Kidney (tissue), 14 donors: Measurements from ENCODE around the gene CCDC85C. TPM values are rescaled to one million over a fixed set of nuclear protein-coding genes. Genes with fewer than 3 reads are reported as not detected.
A peak's percentile ranks its signal among the peaks of the same experiment; 100 is the strongest.

Experiments used
- DNase-seq, 5 donors: peaks; one replicate each; pipeline ENCODE4 v3.0.0-alpha.2; 2013 to 2020
- FAIRE-seq: peaks from 2 replicates; lab custom pipeline; 2012; peaks lifted over from hg19 to GRCh38; lab: Jason Lieb, UNC
- H3K27ac ChIP-seq, 2 donors: one replicate each; pipeline ENCODE4 v1.7.0; 2013; ENCODE audit warnings: low read depth in 2 of 2, low read length in 2 of 2, inconsistent platforms in 1 of 2
- H3K27me3 ChIP-seq: one replicate; pipeline ENCODE4 v1.7.1; 2013; ENCODE audit warnings: low read length, inconsistent platforms; ENCODE audit not compliant: control insufficient read depth, insufficient read depth
- H3K36me3 ChIP-seq, 3 donors: one replicate each; pipeline versions ENCODE4 v1.7.0 to v1.7.1; 2013; ENCODE audit warnings: low read length in 3 of 3, control low read depth in 1 of 3, inconsistent platforms in 1 of 3; ENCODE audit not compliant: insufficient read depth in 3 of 3, control insufficient read depth in 2 of 3
- H3K4me1 ChIP-seq, 3 donors: one replicate each; pipeline versions ENCODE4 v1.7.0 to v1.7.1; 2013; ENCODE audit warnings: low read length in 3 of 3, inconsistent platforms in 1 of 3, low read depth in 1 of 3; ENCODE audit not compliant: control insufficient read depth in 2 of 3, insufficient read depth in 2 of 3
- H3K4me3 ChIP-seq, 3 donors: one replicate each; pipeline versions ENCODE4 v1.7.0 to v1.8.1; 2013; ENCODE audit warnings: low read length in 3 of 3, control low read depth in 1 of 3, inconsistent platforms in 1 of 3
- H3K9ac ChIP-seq, 3 donors: one replicate each; pipeline versions ENCODE4 v1.7.0 to v1.7.1; 2013; ENCODE audit warnings: low read length in 3 of 3, control low read depth in 1 of 3, inconsistent platforms in 1 of 3
- H3K9me3 ChIP-seq, 3 donors: one replicate each; pipeline versions ENCODE4 v1.7.0 to v1.7.1; 2013; ENCODE audit warnings: low read length in 3 of 3, control low read depth in 1 of 3, inconsistent platforms in 1 of 3; ENCODE audit not compliant: control insufficient read depth in 2 of 3, insufficient read depth in 1 of 3
- intact Hi-C: fragments of 100-400 bp; cut with DNase I; formaldehyde crosslinking; loops from one replicate; pipeline ENCODE4 v1.11.1; 2022
- polyA plus RNA-seq: library from polyadenylated mRNA; stranded (reverse); fragments of 350-450 nt; fragmentation: Illumina TruSeq; extraction: RNeasy Lipid Tissue Mini Kit (QIAGEN cat#74804); gene quantifications from one replicate; pipeline ENCODE4 v1.2.3, GENCODE V29; 2014; ENCODE audit warnings: low read depth, low replicate concordance; ENCODE audit not compliant: insufficient read depth
- total RNA-seq: library from RNA; stranded (reverse); fragmentation: NEBNext Ultra II Directional; extraction: Animal tissue kit (Norgen Biotek cat#: 25700); gene quantifications from one replicate; pipeline ENCODE4 v1.2.1, GENCODE V29; 2021
- TF ChIP-seq, protein P1 (sequence below): IDR thresholded peaks from 3 replicates; pipeline ENCODE4 v1.5.1; 2012; ENCODE audit warnings: mild to moderate bottlenecking, moderate library complexity, borderline replicate concordance; ENCODE audit not compliant: insufficient read depth; ENCODE audit errors: extremely low read depth
- donor health status: control.
- donor health status: control.
- donor health status: control.
- donor health status: control.
- donor health status: control.
- donor health status: DM: yes; HTN: yes; CAD: no.
- donor health status: Normal renal cell carcinoma (clear cell type).

CCDC85C gene
- total and polyA plus RNA-seq, 2 donors from 2014 or later: 14.7 to 21.4 TPM

DNA sequence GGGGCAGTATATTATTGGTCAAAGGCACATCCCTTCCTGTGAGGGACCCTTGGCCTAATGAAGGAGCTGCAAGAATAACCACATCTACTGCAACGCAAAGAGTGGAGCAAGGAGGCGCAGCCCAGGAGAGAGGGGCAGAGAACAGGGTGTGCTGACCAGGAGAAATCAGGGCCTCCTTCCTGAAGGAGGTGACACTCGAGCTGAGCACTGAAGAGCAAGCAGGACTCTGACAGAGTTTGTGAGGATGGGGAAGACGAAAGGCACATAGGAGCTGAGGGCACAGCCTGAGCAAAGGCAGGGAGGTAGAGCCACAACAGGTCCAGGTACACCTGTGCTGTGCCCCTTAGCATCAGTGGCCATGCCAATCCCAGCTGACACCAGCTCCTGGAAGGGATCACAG is 60.6 kb downstream of the CCDC85C start:
- DNase-seq: no peak
- Histone ChIP-seq H3K27me3 (no peaks in the 10 kb centered on the region), H3K4me3 (no peak overlapping the region), H3K27ac (no peak overlapping the region), H3K9ac (no peak overlapping the region), H3K9me3 (no peaks in the 10 kb centered on the region), H3K4me1 (peaks cover 0 to 9% (median 6%) of the 10 kb centered on the region in 3 donors), H3K36me3 (no peaks in the 10 kb centered on the region)
- FAIRE-seq: no peak
- intact Hi-C loops: no loop called here
- TF ChIP-seq, protein P1, sequence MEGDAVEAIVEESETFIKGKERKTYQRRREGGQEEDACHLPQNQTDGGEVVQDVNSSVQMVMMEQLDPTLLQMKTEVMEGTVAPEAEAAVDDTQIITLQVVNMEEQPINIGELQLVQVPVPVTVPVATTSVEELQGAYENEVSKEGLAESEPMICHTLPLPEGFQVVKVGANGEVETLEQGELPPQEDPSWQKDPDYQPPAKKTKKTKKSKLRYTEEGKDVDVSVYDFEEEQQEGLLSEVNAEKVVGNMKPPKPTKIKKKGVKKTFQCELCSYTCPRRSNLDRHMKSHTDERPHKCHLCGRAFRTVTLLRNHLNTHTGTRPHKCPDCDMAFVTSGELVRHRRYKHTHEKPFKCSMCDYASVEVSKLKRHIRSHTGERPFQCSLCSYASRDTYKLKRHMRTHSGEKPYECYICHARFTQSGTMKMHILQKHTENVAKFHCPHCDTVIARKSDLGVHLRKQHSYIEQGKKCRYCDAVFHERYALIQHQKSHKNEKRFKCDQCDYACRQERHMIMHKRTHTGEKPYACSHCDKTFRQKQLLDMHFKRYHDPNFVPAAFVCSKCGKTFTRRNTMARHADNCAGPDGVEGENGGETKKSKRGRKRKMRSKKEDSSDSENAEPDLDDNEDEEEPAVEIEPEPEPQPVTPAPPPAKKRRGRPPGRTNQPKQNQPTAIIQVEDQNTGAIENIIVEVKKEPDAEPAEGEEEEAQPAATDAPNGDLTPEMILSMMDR: no peak

DNA sequence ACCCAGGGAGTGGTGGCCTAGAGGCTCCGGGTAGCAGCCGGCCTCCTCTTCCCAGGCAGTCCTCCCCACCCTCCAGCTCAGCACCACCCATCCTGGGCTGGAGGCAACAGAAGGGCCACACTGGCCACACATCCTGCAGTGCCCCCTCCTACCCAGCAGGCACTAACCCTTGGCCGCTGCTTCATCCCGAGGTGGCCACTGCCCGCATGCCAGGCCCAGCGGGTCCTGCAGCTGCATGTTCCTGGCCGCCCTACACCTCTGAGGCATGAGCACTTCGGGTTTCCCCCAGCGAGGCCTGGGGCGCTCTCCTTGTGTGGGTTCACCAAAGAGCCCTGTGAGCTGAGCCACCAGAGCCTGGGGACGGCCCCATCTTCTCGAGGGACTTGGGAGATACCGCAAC is 61.4 kb downstream of the CCDC85C start:
- Histone ChIP-seq H3K9ac (no peak overlapping the region), H3K4me3 (no peak overlapping the region), H3K27me3 (no peaks in the 10 kb centered on the region), H3K9me3 (no peaks in the 10 kb centered on the region), H3K36me3 (no peaks in the 10 kb centered on the region), H3K4me1 (peaks cover 0 to 10% (median 8%) of the 10 kb centered on the region in 3 donors), H3K27ac (no peak overlapping the region)
- intact Hi-C loops: no loop called here
- FAIRE-seq (no peak), DNase-seq (no peak)
- TF ChIP-seq, protein P1: no peak

DNA sequence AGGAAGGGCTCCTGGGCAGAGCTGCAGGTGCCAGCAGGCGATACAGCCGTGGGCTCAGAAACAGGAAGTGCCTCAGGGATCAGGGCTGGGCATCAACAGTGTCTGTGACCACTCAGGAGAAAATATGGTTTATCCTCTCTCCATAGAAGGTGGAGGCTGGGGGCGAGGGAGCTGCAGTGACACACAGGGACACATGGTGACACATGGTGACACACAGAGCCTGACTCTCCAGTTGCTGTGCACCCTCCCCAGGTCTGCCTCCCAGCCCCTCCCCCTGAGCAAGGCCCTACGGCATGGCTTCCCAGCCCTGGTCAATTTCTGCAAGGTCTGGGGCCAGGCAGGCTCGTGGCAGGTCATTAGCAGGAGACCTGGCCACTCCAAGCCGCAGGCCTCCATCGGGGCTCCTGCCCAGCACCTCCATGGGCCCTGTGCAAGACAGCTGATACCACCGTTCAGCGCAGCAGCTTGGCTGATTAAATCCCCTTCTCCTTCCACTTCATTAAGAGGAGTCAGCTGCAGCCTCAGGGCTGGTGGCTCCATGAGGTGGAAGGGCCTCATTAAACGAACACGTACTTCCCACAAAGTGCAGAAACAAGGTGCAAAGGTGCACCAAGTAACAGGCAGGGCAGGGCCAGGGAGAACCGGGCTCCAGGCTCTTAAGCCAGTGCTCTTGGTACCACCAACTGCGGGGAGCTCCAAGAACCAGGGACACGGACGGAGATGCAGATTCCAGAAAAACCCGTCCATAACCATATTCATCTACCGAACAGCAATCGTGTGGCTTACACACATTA is 62.1 kb downstream of the CCDC85C start:
- Histone ChIP-seq H3K4me1 (peaks cover 0 to 10% (median 8%) of the 10 kb centered on the region in 3 donors), H3K27ac (no peak overlapping the region), H3K27me3 (no peaks in the 10 kb centered on the region), H3K9me3 (no peaks in the 10 kb centered on the region), H3K36me3 (no peaks in the 10 kb centered on the region), H3K4me3 (no peak overlapping the region), H3K9ac (no peak overlapping the region)
- intact Hi-C loops: no loop called here
- peak in 1 of 5 donors; percentile 61 for DNase-seq
- TF ChIP-seq, protein P1: no peak
- no peak for FAIRE-seq
